NK-92 (cell line): ENCODE measurements around the gene MYCN.
"Not testable (repeated sequence)": the region's sequence is repeated elsewhere in the genome, so short reads cannot be mapped to it uniquely, and the experiment has no call there.

Source experiments
- DNase-seq: peaks from one replicate; lab custom pipeline; 2025; ENCODE audit not compliant: unreplicated experiment; lab: John Stamatoyannopoulos, UW

Gene MYCN

GRCh38 chr2:15907461-15908324, 32.7 kb upstream of the MYCN start:
- DNase-seq, result no peak

DNA sequence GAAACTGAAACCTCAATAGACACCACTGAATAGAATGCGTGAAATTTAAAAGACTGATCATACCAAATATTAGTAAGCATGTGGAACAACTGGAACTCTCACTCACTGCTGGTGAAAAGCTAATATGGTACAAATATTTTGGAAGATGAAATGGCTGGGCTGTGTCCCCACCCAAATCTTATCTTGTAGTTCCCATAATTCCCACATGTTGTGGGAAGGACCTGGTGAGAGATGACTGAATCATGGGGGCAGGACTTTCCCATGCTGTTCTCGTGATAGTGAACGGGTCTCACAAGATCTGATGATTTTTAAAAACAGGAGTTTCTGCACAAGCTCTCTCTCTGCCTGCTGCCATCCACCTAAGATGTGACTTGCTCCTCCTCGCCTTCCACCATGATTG, 32.0 kb upstream of the MYCN start:
- no peak for DNase-seq

DNA sequence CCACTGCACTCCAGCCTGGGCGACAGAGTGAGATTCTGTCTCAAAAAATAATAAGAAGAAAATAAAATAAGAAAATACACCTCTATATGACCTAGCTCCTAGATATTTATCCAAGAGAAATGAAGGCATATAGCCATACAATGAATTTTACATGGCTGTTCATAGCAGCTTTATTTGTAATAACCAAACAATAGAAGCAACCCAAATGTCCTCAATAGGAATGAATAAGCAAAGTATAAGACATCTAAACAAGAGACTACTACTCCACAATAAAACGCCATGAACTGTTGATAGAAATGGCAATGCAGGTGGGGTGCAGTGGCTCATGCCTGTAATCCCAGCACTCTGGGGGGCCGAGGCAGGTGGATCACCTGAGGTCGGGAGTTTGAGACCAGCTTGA, 31.2 kb upstream of the MYCN start:
- no peak for DNase-seq

GRCh38 chr2:15909736-15910135, 30.6 kb upstream of the MYCN start:
- DNase-seq, result no peak

DNA sequence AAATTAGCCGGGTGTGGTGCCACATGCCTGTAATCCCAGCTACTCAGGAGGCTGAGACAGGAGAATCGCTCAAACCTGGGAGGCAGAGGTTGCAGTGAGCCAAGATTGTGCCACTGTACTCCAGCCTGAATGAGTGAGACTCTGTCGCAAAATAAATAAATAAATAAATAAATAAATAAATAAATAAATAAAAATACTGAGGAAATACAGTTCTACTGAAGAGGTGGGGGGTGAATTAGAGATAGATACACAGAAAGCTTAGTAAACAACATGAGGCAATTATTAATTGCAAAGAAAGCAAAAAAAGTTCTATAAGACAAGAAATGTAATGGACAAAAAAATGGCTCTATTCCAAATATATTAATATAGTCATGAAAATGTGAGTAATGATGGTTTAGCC, 29.1 kb upstream of the MYCN start:
- DNase-seq, result not testable (repeated sequence)

GRCh38 chr2:15911686-15912085, 28.7 kb upstream of the MYCN start:
- DNase-seq, result no peak

DNA sequence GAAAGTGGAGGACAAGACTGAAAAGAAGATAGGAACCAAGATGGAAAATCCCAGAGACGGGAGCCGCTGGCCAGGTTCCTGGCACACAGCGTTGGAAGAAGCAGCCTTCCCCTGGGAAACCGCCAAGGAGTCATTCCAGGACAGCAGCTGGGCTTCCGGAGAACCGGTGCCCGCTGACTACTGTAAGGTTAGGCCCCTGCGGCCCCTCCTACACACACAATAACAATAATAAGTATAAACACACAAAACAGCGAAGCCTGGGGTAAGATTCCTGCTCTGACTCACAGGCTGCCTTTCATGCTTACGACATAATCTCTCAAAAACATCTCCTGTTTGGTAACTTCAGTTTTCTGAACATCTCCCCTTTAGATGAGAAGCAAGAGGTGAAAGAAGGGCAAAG, 28.1 kb upstream of the MYCN start:
- no peak for DNase-seq

GRCh38 chr2:15913146-15913545, 27.2 kb upstream of the MYCN start:
- no peak for DNase-seq

GRCh38 chr2:15914596-15915385, 25.6 kb upstream of the MYCN start:
- DNase-seq, result no peak

DNA sequence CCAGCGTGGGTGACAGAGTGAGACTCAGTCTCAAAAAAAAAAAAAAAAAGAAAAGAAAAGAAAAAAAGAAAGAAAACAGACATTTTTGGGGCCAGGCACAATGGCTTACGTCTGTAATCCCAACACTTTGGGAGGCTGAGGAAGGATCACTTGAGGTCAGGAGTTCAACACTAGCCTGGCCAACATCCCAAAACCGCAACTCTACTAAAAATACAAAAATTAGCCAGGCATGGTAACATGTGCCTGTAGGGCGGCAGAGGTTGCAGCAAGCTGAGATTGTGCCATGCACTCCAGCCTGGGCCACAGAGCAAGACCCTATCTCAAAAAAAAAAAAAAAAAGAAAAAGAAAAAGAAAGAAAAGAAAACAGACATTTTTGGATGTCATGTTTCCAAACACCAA, 24.8 kb upstream of the MYCN start:
- DNase-seq, result not testable (repeated sequence)

DNA sequence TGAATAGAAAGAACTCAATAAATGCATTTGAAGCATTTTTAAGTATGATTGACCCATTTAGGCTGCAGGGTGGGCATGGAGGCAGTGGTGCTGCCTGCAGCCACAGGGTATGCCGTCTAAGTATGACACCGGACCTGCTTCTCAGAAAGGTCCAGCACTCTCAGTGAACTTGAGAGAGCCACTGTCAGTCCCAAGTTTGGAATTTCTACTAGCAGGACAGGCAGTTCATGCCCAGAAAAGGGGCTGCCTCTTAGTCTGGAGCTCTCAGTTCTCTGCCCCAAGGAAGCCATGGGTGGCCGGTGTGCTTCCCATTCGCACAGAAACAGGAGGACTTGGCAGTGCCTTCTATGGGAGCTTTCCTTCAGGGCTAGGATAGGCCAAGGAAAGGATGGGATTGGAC, 24.0 kb upstream of the MYCN start:
- DNase-seq, result no peak

GRCh38 chr2:15918761-15919356, 21.5 kb upstream of the MYCN start:
- no peak for DNase-seq

DNA sequence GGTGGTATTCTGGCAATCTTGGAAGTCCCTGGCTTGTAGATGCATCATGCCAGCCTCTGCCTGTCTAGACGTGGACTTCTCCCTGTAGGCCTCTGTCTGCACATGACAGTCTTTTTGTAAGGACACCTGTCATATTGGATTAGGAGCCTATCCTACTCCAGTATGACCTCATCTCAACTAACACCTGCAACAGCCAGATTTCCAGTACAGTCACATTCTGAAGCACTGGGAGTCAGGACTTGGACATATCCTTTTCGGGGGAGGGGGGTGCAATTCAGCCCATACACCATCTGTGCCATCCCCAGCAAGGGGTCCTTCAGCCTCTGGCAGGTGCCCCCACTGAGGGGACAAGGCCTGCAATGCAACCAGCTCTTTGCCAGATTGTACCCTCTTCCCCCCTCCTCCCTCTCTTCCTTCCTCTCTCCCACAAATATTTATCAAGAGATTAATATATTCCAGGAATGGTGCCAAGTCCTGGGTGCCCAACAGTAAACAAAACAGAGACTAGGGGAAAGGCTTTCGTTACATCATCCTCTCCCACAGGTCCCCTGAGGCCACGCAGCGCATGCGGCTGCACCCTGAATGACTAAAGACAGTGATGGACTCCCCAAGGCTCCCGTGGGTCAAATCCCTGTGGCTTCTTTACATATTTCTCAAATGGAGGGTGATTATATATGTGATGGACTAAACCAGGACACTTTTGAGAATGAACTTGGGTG, 20.5 kb upstream of the MYCN start:
- no peak for DNase-seq

DNA sequence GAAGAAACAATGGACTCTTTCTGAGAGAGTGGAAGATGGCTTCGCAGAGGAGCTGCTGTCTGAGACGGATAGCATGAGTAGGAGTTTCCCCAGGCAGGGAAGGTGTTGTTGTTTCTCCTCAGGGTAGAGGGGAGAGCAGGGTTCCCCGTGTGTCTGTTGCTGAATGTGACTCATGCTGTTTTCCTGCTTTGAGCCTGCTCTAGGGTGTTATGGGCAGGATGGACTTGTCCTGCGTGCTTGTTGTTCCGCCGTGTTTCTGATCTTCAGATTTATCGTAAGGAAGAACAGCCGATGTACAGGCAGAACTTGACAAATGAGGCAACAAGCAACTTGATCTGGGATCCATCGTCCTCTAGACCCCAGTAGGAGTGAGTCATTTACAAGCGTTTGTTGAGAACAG, 19.7 kb upstream of the MYCN start:
- no peak for DNase-seq

GRCh38 chr2:15923597-15923996, 16.8 kb upstream of the MYCN start:
- no peak for DNase-seq

DNA sequence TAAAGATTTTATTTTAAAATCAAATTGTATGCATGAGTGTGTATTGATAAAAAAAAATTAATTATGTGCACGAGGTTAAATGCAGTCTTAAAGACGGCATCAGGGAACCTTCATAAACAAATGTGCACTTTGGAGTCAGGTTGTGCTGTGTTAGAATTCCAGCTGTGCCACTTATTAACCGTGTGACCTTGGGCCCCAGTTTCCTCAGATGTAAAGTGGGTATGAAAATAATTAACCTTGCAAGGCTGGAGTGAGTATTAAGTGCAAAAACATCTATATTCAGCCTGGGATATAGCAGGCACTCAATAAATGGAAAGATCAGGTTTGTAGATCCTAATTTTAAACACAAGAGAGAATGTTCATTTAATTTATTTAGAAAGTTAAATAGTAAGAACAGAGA, 14.5 kb upstream of the MYCN start:
- no peak for DNase-seq

DNA sequence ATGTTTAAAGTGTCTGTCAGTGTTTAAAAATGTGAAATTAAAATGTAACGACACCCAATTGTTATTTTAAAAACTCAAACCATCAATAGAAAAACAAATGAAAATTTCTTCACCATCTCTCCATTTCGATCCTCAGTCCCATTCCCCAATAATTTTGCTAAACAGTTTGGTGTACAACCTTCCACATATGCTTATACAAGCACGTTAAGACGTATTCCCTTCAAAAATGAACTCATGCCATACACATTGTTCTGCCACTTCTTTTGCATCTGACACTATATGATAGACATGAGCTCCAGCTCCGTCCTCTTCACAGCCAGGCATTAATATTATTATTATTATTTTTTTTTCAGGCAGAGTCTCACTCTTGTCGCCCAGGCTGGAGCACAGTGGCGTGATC, 14.1 kb upstream of the MYCN start:
- no peak for DNase-seq

DNA sequence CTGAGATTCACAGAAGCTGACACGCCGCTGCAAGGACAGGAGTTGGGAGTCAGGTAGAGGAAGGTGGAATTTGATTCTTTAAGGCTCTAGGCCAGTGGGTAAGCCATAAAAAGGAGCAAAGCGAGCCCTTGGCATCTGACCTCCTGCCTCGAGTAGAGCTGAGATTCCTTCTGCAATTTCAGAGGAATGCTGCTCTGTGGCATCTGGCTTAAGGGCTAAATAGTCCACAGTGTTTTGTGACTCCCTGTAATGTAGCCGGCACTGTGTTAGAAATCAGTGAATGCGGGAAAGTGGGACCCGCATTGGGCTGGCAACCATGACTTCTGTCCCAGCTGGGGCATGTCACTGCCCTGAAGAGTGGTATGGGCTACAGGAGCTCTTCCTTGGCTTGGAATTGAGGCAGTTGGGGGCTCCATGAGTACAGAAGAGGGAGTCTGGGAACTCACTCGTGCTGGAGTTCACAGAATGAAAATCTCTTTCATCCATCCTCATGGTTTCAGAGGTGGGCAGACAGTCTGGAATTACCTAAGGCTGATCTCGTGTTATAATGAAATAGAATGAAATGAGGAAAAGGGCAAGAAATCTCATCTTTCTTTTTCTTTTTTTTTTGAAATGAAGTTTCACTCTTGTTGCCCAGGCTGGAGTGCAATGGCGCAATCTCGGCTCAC, 12.7 kb upstream of the MYCN start:
- DNase-seq, result no peak

GRCh38 chr2:15929008-15929407, 11.3 kb upstream of the MYCN start:
- DNase-seq, result not testable (repeated sequence)

GRCh38 chr2:15929861-15930260, 10.5 kb upstream of the MYCN start:
- no peak for DNase-seq
